ENCODE measurements around the gene SSH2.

Gene SSH2

DNA sequence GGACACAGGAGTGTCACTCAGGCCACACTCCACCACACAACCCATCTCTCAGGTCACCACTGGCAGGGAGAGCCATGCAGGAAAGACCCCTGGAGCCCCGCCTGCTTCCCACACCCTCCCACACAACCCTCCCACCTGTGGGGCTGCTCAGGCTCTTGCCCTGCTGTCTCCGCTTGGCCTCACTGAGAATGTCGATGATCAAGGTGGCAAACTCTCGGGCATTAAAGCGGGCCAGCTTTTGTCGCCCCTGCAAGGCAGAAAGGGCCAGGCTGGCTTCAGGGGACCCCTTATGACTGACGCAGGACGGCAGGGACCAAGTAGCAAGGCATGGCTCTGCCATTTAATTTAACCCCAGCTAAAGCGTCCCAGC lies 353.0 kb downstream of the SSH2 start:
- Histone ChIP-seq H3K9ac (ENCODE audit: low read depth, low read length) (no peak overlapping the region), H3K4me3 (ENCODE audit: low read depth, low read length) (no peak overlapping the region), H3K27me3 (ENCODE audit: control insufficient read depth, insufficient read depth, low read length) (no peaks in the 10 kb centered on the region), H3K36me3 (ENCODE audit: control insufficient read depth, insufficient read depth, low read length) (peaks cover 52% of the 10 kb centered on the region), H3K4me1 (ENCODE audit: control insufficient read depth, insufficient read depth, low read length) (no peaks in the 10 kb centered on the region), H3K9me3 (ENCODE audit: control insufficient read depth, insufficient read depth, low read length) (no peaks in the 10 kb centered on the region), H3K27ac (ENCODE audit: low read depth, low read length) (no peak overlapping the region)

DNA sequence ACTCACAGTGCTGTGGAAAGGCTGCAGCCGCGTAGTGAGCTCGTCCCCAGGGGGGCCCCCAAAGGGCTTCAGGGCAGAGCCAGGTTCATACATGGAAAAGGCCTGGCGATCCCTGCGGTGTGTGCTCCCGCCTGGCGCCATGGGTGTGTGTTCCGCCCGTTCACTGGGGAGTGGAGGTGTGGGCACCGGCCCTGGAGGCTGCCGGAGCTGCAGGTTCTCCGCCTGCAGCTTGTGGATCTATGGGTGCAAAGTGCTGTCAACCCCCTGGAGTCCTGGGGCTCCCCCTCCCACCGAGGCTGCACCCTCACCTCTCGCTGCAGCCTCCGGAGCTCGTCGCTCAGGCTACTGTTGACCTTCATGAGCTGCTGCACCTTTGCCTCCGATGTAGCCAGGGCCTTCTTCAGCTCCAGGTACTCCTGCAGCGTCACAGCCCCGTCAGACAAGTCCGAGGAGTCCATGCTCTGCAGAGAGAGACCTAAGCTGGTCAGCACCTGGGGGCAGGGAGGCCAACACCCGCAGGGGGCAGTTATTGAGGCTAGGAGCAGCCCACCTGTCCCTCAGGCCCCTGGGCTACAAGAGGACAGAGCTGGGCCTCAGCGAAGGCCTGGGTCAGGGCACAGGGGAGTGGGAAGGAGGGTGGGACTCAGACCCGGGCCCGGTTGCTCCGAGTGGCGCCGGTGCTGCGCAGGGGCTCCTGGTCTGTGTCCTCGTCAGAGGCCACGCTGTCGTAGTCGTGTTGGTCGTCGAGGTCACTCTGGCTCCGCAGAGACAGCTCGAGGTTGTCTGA lies 353.6 kb downstream of the SSH2 start:
- no peak overlapping the region for H3K9ac ChIP-seq (ENCODE audit: low read depth, low read length)
- no peaks in the 10 kb centered on the region for H3K9me3 ChIP-seq (ENCODE audit: control insufficient read depth, insufficient read depth, low read length)
- no peak overlapping the region for H3K4me3 ChIP-seq (ENCODE audit: low read depth, low read length)
- H3K27me3 ChIP-seq (ENCODE audit: control insufficient read depth, insufficient read depth, low read length): no peaks in the 10 kb centered on the region
- H3K36me3 ChIP-seq (ENCODE audit: control insufficient read depth, insufficient read depth, low read length): peaks cover 51% of the 10 kb centered on the region
- H3K27ac ChIP-seq (ENCODE audit: low read depth, low read length): no peak overlapping the region
- no peaks in the 10 kb centered on the region for H3K4me1 ChIP-seq (ENCODE audit: control insufficient read depth, insufficient read depth, low read length)
